Measurements from ENCODE around the gene ZBTB25. TPM values are rescaled to one million over a fixed set of nuclear protein-coding genes. Genes with fewer than 3 reads are reported as not detected.

ZBTB25 gene
- total and polyA plus RNA-seq, 2 experiments from 2014 or later: 11.3 to 13.3 TPM

DNA sequence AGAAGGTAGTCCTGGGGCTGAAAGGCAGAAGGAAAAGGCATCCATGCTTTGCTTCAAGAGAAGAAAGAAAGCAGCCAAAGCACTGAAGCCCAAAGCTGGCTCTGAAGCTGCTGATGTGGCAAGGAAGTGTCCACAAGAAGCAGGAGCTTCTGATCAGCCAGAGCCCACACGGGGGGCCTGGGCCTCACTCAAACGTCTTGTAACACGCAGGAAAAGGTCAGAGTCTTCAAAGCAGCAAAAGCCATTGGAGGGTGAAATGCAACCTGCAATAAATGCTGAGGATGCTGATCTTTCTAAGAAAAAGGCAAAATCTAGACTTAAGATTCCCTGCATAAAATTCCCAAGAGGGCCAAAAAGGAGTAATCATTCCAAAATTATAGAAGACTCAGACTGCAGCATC, 35.2 kb downstream of the ZBTB25 start:
- TF ChIP-seq, protein P1, sequence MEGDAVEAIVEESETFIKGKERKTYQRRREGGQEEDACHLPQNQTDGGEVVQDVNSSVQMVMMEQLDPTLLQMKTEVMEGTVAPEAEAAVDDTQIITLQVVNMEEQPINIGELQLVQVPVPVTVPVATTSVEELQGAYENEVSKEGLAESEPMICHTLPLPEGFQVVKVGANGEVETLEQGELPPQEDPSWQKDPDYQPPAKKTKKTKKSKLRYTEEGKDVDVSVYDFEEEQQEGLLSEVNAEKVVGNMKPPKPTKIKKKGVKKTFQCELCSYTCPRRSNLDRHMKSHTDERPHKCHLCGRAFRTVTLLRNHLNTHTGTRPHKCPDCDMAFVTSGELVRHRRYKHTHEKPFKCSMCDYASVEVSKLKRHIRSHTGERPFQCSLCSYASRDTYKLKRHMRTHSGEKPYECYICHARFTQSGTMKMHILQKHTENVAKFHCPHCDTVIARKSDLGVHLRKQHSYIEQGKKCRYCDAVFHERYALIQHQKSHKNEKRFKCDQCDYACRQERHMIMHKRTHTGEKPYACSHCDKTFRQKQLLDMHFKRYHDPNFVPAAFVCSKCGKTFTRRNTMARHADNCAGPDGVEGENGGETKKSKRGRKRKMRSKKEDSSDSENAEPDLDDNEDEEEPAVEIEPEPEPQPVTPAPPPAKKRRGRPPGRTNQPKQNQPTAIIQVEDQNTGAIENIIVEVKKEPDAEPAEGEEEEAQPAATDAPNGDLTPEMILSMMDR (IDR thresholded peaks at IDR 0.05; ENCODE audit: low read depth, low read length): no peak
- no peak overlapping the region for H3K4me3 ChIP-seq
- no peak overlapping the region for H3K27ac ChIP-seq
- no peak for DNase-seq (ENCODE audit: low read depth in 1 of 2, low spot score in 1 of 2)
- H3K9me3 ChIP-seq (ENCODE audit: low read depth): no peaks in the 10 kb centered on the region
- H3K27me3 ChIP-seq: no peaks in the 10 kb centered on the region
- H3K4me1 ChIP-seq (ENCODE audit: low read depth): peaks cover 14% of the 10 kb centered on the region
- no peaks in the 10 kb centered on the region for H3K36me3 ChIP-seq

DNA sequence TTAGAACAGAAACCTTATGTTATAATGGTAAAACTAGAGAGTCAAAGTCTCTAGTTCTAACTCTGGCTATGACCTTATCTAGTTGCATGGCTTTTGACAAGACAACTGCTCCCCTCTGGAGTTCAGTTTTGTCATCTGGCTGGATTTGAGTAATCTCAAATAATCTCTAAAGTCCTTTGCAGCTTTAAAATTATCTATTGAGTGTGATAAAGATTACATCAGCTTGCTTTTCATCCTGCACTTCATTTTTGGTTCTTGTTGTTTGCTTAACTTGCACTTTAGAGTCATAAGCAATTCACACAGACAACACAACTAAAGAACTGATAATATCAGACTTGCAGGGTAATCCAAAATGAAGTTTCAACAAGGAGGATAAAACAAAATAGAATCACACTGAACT, 36.1 kb downstream of the ZBTB25 start:
- no peak for DNase-seq (ENCODE audit: low read depth in 1 of 2, low spot score in 1 of 2)
- Histone ChIP-seq H3K27ac (no peak overlapping the region), H3K9me3 (ENCODE audit: low read depth) (no peaks in the 10 kb centered on the region), H3K4me3 (no peak overlapping the region), H3K4me1 (ENCODE audit: low read depth) (peaks cover 14% of the 10 kb centered on the region), H3K27me3 (no peaks in the 10 kb centered on the region), H3K36me3 (no peaks in the 10 kb centered on the region)
- TF ChIP-seq, protein P1 (IDR thresholded peaks at IDR 0.05; ENCODE audit: low read depth, low read length): no peak

DNA sequence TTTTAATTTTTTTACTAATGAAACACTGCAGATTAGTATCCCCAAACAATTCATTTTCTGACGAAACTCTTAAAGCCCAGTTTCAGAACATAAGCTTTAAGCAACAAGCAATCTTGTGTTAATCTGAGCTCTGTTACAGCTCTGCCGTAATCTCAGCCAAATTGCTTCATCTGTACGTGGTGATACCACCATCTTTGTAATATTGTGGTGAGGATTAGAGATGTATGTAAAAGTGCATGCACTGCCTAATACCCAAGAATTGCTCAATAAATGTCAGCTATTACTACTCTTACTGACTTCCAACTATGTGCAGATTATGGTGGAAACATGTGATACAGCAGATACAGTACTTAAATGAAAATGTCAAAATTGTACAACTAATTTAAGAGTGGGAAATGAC, 36.5 kb downstream of the ZBTB25 start:
- peaks cover 14% of the 10 kb centered on the region for H3K4me1 ChIP-seq (ENCODE audit: low read depth)
- no peak overlapping the region for H3K4me3 ChIP-seq
- TF ChIP-seq, protein P1 (IDR thresholded peaks at IDR 0.05; ENCODE audit: low read depth, low read length): no peak
- H3K9me3 ChIP-seq (ENCODE audit: low read depth): no peaks in the 10 kb centered on the region
- H3K36me3 ChIP-seq: no peaks in the 10 kb centered on the region
- no peak overlapping the region for H3K27ac ChIP-seq
- peak in 1 of 2 donors; percentile 78 for DNase-seq (ENCODE audit: low read depth in 1 of 2, low spot score in 1 of 2)
- H3K27me3 ChIP-seq: no peaks in the 10 kb centered on the region

DNA sequence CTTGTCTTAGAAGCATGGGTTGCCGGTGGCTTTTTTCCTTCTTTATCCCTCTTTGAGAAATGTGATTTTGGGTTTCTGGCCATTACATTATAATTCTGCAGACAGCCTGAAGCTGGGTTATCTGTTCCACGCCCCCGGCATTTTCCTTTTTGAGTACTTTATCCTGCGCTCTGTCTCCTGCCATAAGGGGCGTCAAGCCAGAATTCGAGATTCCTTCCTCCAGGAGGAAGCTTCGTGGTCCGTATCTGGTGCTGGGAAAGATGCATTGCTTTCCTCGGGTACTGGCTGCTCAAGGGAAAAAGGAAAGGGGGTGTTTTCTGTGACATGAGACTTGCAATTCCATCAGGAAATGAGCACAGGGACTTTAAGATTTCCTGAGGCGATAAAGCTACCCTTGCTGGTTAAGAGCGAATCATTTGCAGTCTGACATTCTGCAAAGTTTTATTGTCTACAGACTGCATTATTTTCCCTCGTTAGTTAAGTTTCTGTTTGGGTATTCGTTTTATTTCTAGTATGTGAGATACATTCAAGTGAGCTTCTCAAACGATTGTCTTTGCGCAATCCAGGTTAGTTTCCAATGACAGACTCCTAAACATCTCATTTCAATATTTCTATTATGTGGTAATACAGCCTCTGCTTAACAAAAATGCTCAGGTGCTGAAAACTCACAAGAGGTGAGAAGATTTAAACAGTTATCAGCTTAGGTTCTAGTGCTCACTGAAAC, 37.6 kb downstream of the ZBTB25 start:
- TF ChIP-seq, protein P1 (IDR thresholded peaks at IDR 0.05; ENCODE audit: low read depth, low read length): peak; percentile 42
- Histone ChIP-seq H3K9me3 (ENCODE audit: low read depth) (no peaks in the 10 kb centered on the region), H3K4me1 (ENCODE audit: low read depth) (peaks cover 14% of the 10 kb centered on the region), H3K36me3 (no peaks in the 10 kb centered on the region), H3K4me3 (peak overlapping the region; percentile 77), H3K27me3 (no peaks in the 10 kb centered on the region), H3K27ac (no peak overlapping the region)
- DNase-seq (ENCODE audit: low read depth in 1 of 2, low spot score in 1 of 2): peak; percentile 69 to 75

DNA sequence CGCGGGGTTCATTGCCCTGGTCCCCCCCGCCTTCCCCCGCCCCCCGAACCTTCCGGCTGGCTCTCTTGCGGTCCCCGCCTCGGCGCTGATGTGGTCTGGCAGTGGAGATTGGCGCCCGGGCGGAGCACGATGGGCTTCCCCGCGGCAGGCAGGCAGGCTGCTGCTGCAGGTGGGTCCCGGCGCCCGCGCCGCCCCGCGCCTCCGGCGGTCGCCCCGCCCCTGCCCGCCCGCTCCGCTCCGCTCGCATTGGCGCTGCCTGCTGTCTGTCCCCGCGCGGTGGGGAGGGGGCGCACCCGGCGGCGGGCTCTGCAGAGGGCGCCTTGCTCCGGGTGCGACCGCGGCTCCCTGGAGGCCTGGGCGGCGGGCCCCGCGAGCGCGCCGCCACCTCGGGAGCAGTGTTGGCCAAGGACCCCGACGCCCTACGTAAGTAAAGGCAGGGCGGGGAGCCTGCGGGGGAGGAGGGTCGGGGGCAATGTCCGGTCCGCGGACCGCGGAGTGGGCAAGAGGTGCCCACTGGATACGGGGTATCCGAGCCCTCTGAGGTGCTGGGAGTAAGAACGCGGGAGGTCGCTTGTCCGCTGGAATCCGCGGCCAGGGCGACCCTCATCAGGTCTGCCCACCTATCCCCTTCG, 38.3 kb downstream of the ZBTB25 start, which contains the start of gene AKAP5:
Gene AKAP5 (plus strand): TSS at position 309 of the 632 bp plus-strand sequence. CDS start 2,896 bp downstream, outside the sequence.
- peak within 1 kb of the TSS; percentile 77 for H3K4me3 ChIP-seq
- TF ChIP-seq, protein P1 (IDR thresholded peaks at IDR 0.05; ENCODE audit: low read depth, low read length): no peak
- DNase-seq (ENCODE audit: low read depth in 1 of 2, low spot score in 1 of 2): peak; percentile 45 to 91
- peaks cover 14% of the 10 kb centered on the region for H3K4me1 ChIP-seq (ENCODE audit: low read depth)
- H3K9me3 ChIP-seq (ENCODE audit: low read depth): no peaks in the 10 kb centered on the region
- no peaks in the 10 kb centered on the region for H3K27me3 ChIP-seq
- H3K36me3 ChIP-seq: no peaks in the 10 kb centered on the region
- H3K27ac ChIP-seq: no peak within 1 kb of the TSS
